ENCODE data around the gene PCDHGA9. TPM values are rescaled to one million over a fixed set of nuclear protein-coding genes. Genes with fewer than 3 reads are reported as not detected.
"Not testable (repeated sequence)": the region's sequence is repeated elsewhere in the genome, so short reads cannot be mapped to it uniquely, and the experiment has no call there.

Gene PCDHGA9
- total and polyA plus RNA-seq, 2 of the 8 experiments (the other 6 are each of a cell fraction or from before 2014, with no cell fraction given) = 0.79 to 1.1 TPM

DNA sequence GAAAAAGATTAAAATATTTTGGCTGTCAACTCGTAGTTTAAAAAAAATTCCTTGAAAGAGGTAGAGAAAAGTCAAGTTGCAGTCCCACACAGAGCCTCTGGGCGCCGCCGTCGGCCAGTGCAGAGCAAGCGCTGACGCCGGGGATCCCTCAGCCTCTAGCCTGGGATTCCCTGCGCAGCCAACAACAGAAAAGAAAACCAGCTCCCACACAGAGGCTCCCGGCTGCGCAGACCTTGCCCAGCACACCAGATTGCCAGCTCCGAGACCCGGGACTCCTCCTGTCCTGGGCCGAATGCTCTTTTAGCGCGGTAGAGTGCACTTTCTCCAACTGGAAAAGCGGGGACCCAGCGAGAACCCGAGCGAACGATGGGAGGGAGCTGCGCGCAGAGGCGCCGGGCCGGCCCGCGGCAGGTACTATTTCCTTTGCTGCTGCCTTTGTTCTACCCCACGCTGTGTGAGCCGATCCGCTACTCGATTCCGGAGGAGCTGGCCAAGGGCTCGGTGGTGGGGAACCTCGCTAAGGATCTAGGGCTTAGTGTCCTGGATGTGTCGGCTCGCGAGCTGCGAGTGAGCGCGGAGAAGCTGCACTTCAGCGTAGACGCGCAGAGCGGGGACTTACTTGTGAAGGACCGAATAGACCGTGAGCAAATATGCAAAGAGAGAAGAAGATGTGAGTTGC, 15.1 kb downstream of the PCDHGA9 start, which contains the start of gene PCDHGB7:
Gene PCDHGB7, plus strand, starts transcription at position 184 of the 679 bp plus-strand sequence. Its CDS starts 183 bp downstream, at position 367.
- H3K27ac ChIP-seq (ENCODE audit: low read depth, low read length); H3K79me1 ChIP-seq (ENCODE audit: low read depth, low read length); H3K14ac ChIP-seq (ENCODE audit: insufficient read length); H2AK5ac ChIP-seq (ENCODE audit: low read depth, low read length); H2AFZ ChIP-seq (ENCODE audit: low read length); H4K91ac ChIP-seq (replicated peaks; ENCODE audit: insufficient read length, low read length); H2BK15ac ChIP-seq (ENCODE audit: low read length); H3K79me2 ChIP-seq (ENCODE audit: control insufficient read depth in 1 of 2, insufficient read depth in 2 of 2, low read length in 2 of 2); H2BK12ac ChIP-seq (ENCODE audit: low read depth, low read length); H3K4ac ChIP-seq (replicated peaks; ENCODE audit: insufficient read length, low read depth, low read length); H2BK20ac ChIP-seq (ENCODE audit: low read length); H3K23me2 ChIP-seq (ENCODE audit: low read depth, low read length); H2BK120ac ChIP-seq (replicated peaks; ENCODE audit: low read depth, low read length); H3K4me1 ChIP-seq (replicated peaks in 1 of 4; ENCODE audit: control insufficient read depth in 3 of 4, insufficient read depth in 4 of 4, low read length in 3 of 4); FAIRE-seq; H4K20me1 ChIP-seq (replicated peaks in 1 of 2; ENCODE audit: control insufficient read depth in 1 of 2, insufficient read depth in 2 of 2, low read length in 2 of 2); H3K18ac ChIP-seq (ENCODE audit: extremely low read depth, low read length); H3K23ac ChIP-seq (ENCODE audit: insufficient read length); H2BK5ac ChIP-seq (ENCODE audit: low read depth, low read length); H3K56ac ChIP-seq (replicated peaks; ENCODE audit: insufficient read length, low read depth, low read length); H4K5ac ChIP-seq (ENCODE audit: insufficient read length, low read depth, low read length): not testable (repeated sequence)
- DNase-seq (ENCODE audit: low read depth in 1 of 2, low spot score in 2 of 2) = peak in 1 of 2 experiments; percentile 87
- WGBS, 2 experiments (ENCODE audit: extremely low coverage in 1 of 2, insufficient coverage in 1 of 2, insufficient read length in 1 of 2, insufficient replicate concordance in 2 of 2, low coverage in 1 of 2, low lambda C conversion rate in 2 of 2, missing lambda C conversion rate in 1 of 2) = 11% methylated on average over 35 of the region's 47 CpGs; no CpG with 5 or more reads in 1 of the 2 experiments
- Histone ChIP-seq H3K9ac (replicated peaks in 1 of 4; ENCODE audit: extremely low read depth in 1 of 4, low read depth in 3 of 4, low read length in 3 of 4) (peak within 1 kb of the TSS in 3 of 4 experiments; percentile 34 to 56 (median 51); a peak in 5 of 7 replicates), H3K9me3 (ENCODE audit: insufficient read depth in 2 of 2, low read depth in 1 of 2, low read length in 1 of 2) (peaks cover 26 to 30% of the 10 kb centered on the region in 2 experiments), H3K4me2 (ENCODE audit: insufficient read depth in 1 of 2, low read depth in 2 of 2, low read length in 2 of 2) (peak within 1 kb of the TSS; percentile 60 to 65), H3K4me3 (ENCODE audit: extremely low read depth in 1 of 4, insufficient read depth in 2 of 4, low read depth in 3 of 4, low read length in 4 of 4) (peak within 1 kb of the TSS; percentile 48 to 73 (median 62)), H3K27me3 (replicated peaks in 1 of 4; ENCODE audit: control insufficient read depth in 3 of 4, extremely low read depth in 1 of 4, insufficient read depth in 3 of 4, low read length in 3 of 4) (peaks cover 0 to 12% (median 6%) of the 10 kb centered on the region in 4 experiments; a peak in 4 of 7 replicates), H4K8ac (ENCODE audit: extremely low read depth, insufficient read depth, low read length) (peak within 1 kb of the TSS; percentile 77), H3K36me3 (ENCODE audit: control insufficient read depth in 2 of 4, insufficient read depth in 4 of 4, low read length in 3 of 4) (peaks cover 0 to 21% (median under 1%) of the 10 kb centered on the region in 4 experiments; a peak in 2 of 8 replicates)
- ChIA-PET POLR2A (ENCODE audit: partially characterized antibody) (interaction anchor here (0.6 to 1.4 kb wide), 6 partner anchors 61 to 140 kb away, joined by 3 to 5 read pairs (median 4); no protein-coding TSS in a partner anchor), CTCF (ENCODE audit: partially characterized antibody) (interaction anchor here (0.6 to 23.3 kb wide), 45 partner anchors 11 to 282 kb away, joined by 3 to 1236 read pairs (median 4); partner anchors contain the start of genes PCDHB12, PCDHB13, PCDHB14 and PCDHB15)
- TF ChIP-seq RBBP5 (IDR thresholded peaks at IDR 0.05; ENCODE audit: borderline replicate concordance, low read depth, low read length) (peak; percentile 68), ASH2L (IDR thresholded peaks at IDR 0.05; ENCODE audit: low read length) (peak; percentile 95), NRF1 (IDR thresholded peaks at IDR 0.05; ENCODE audit: low read depth, low read length) (peak; percentile 32), KDM4A (IDR thresholded peaks at IDR 0.05; ENCODE audit: low read depth, low read length, severe bottlenecking) (peak; percentile 96), RAD21 (IDR thresholded peaks at IDR 0.05 in 1 of 2, conservative IDR thresholded peaks at IDR 0.05 in 1 of 2; ENCODE audit: low read depth in 2 of 2, low read length in 2 of 2) (peak; percentile 93 to 94), JUND (IDR thresholded peaks at IDR 0.05; ENCODE audit: low read length) (0 out of 2 replicates have a peak, but pooled peaks have one; percentile 25), PHF8 (conservative IDR thresholded peaks at IDR 0.05; ENCODE audit: low read depth, low read length) (0 out of 2 replicates have a peak, but pooled peaks have one; percentile 19), CREB1 (IDR thresholded peaks at IDR 0.05) (0 out of 2 replicates have a peak, but pooled peaks have one; percentile 38), TAF1 (IDR thresholded peaks at IDR 0.05; ENCODE audit: low read depth, low read length) (peak; percentile 46; the same call in 1 of the 2 replicates), SIN3A (conservative IDR thresholded peaks at IDR 0.05 in 1 of 2, IDR thresholded peaks at IDR 0.05 in 1 of 2; ENCODE audit: low read depth in 1 of 2, low read length in 2 of 2) (0 out of 4 replicates have a peak, but pooled peaks of 1 of the 2 experiments have one; percentile 52), TBP (IDR thresholded peaks at IDR 0.05; ENCODE audit: low read depth, low read length) (peak; percentile 29; the same call in 1 of the 2 replicates)

Data from H1 (cell line).